GM18520 (cell line): Measurements from ENCODE around the gene ALG3.
A peak's percentile ranks its signal among the peaks of the same experiment; 100 is the strongest.

Experiments
- ATAC-seq: cut with Tn5 transposase; IDR thresholded peaks from one replicate; pipeline ENCODE4 v1.9.1; 2021; ENCODE audit not compliant: unreplicated experiment

The ALG3 gene

DNA sequence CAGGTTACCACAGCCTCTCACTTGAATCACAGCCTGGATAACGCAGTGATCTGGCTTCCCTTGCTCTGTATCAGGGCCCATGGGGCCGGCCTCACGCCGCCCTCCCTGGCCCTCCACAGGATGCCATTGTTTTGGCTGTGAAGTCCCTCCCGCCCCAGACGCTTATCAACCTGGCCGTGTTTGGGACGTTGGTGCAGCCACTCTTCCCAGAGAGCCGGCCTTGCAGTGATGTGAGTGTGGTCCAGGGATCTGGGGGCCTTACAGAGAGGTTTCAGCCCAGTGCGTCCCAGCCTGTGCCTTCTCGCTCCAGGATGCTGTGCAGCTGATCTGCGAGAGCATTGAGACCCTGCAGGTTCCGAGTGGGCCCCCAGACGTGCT is 12.7 kb downstream of the ALG3 start:
- no peak for ATAC-seq

DNA sequence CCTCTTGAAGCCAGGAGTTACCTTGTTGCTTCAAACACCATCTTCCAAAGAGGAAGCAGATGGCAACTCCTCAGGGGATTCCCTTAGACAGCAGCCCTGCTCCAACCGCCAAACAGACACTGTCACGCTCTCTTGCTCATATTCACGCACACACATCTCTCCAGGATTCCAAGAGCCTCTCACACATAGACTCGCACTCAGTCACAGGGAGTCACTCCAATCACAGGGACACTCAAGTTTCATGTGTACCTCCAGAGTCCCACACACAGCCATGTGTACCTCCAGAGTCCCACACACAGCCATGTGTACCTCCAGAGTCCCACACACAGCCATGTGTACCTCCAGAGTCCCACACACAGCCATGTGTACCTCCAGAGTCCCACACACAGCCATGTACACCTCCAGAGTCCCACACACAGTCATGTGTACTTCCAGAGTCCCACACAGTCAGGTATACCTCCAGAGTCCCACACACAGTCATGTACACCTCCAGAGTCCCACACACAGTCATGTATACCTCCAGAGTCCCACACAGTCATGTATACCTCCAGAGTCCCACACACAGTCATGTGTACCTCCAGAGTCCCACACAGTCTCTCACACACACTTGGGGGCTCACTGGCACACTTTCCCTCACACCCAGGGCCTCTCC is 13.3 kb downstream of the ALG3 start:
- ATAC-seq: no peak

DNA sequence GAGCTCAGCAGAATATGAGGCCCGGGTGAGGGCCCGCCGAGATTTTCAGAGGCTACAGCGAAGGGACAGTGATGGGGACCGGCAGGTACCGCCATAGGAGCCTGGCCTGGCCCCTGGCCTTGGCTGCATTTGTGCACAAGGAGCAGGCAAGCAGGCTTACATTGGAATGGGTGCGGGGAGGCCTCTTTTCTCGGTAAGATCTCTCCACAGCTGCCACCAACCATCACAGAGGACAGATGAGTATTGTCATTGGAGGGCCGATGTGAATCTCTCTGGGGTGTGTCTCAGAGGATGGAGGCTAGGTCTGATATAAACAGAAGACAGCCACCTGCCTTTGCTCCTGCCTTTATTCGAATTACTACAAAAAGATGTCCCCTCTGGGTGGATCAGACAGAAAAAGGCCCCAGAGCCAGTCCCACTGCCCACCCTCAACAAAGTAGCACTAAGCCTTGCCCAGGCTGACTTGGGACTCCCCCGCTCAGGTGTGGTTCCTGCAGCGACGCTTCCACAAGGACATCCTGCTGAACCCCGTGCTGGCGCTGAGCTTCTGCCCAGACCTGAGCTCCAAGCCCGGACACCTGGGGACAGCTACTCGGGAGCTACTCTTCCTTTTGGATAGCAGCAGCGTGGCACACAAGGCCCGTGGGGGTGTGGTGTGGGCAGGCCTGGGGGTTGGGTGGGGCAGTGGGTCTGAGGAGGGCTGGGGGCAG is 13.9 kb downstream of the ALG3 start:
- no peak for ATAC-seq

DNA sequence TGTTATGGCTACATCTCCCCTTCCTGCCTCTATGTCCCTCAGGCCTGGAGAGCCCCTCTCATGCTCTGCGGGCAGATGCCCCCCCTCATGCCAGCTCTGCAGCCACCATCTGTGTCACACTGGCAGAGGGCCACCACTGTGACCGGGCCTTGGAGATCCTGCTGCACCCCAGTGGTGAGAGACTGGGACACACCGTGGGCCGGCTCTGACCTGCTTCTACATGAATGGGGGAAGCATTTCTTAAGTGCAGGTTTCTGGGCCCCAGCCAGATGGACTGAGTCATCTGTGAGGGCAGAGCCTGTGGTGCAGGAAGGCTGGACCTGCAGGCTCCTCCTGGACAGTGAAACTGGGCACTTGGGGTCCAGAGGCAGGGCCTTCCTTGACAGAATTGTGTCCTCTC is 14.5 kb downstream of the ALG3 start:
- ATAC-seq: no peak

DNA sequence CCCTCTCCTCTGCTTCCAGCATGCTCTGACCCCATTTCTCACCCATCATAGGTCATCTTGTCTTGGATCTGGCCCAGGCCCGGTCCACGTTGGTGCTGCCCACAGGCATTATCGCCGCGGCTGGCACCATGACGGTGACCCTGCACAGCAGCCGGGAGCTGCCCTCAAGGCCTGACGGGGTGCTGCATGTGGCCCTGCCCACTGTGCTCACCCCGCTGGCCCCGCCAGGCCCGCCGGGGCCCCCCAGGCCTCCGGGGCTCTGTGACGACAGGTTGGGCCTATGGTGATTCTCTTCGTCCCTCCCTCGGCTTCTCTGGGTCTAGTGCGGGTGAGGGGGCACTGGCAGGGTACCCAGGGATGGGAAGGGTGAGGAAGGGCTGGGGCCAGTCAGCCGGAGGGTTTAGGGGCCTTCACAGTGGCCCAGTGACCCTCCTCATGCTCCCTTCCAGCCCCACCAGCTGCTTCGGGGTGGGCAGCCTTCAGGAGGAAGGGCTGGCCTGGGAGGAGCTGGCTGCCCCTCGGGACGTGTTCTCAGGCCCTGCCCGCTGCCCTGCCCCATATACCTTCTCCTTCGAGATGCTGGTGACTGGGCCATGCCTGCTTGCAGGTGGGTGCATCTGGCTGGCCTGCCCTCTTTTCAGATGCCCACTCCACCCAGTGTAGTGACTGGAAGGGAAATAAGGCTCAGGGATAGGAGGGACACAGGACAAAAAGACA is 15.5 kb downstream of the ALG3 start:
- no peak for ATAC-seq

DNA sequence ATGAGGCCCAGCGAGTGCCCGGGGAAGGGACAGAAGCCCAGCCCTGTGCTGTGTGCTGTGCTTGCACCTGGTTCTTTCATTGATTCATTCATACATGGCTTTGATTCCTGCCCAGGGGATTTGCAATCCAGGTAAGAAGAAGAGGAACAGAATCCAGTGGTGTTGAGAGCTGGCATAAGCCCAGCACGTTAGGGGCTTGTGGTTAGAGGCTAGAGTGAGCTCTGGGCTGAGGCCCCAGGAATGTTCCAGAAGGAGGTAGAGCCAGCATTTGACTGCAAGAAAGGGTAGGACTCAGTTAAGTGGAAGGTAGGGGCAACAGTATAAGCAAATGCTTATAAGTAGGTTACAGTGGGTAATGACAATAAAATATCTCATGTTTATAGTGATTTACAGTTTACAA is 17.1 kb downstream of the ALG3 start:
- ATAC-seq: no peak

DNA sequence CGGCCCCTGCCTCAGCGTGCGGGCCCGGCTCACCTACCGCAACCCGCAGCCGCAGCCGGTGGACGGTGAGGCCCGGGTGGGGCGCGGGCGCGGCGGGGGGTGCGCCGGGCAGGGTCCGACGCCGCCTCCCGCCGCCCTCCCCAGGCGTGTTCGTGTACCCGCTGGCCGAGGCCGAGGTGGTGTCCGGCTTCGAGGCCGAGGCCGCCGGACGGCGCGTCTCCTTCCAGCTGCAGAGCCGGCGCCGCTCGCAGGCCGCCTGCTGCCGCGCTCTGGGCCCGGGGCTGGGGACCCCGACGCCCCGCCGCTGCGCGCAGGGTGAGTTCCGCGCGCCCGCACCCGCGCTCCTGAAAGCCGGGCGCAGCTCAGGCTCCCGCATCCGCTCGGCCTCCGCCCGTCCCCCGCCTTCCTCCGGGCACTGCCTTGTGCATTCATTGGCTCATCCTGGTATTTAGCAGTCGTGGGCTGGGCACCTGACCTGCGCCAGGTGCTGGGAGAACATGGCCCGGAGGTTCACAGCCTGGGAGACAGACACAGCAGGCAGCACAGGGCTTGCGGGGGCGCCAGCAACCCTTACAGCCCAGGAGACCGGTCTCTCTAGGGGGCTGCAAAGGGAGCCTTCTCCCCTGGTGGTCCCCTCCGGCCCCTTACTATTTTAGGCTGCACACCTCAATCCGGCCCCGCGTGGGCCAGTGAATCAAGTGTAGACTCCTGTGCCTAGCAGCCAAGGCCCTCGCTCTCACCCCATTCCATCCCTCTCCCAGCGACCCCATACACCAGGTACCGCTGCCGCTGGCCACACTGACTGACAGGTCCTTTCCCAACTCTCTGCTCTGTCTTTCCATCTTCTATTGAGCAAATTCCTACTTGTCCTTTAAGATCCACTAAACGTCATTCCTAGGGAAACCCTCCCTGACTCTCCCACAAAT is 17.9 kb downstream of the ALG3 start:
- ATAC-seq: no peak

DNA sequence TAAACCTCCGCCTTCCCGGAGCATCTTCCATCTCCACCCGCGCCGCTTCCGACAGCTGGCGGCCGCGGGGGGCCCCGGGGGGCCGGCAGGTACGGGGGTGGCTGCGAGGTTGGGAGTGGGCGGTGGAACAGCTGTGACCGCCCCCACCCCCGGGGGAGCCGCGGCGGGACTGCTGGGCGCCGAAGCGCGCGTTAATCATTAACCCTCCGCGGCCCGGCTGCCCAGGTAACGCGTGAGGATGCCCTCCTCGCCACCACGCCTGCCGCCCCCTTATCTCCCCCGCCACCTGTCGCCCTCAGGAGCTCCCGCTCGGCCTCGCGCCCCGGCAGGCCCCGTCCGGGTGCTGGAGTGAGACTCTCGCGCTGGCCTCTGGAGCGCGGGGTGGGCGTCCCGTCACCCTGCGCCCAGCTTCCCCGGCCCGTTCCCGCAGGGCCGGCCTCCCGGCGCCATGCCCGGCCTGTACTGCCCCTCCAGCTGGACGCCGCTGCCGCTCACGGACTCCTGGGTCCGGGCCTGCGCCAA is 18.6 kb downstream of the ALG3 start:
- no peak for ATAC-seq

DNA sequence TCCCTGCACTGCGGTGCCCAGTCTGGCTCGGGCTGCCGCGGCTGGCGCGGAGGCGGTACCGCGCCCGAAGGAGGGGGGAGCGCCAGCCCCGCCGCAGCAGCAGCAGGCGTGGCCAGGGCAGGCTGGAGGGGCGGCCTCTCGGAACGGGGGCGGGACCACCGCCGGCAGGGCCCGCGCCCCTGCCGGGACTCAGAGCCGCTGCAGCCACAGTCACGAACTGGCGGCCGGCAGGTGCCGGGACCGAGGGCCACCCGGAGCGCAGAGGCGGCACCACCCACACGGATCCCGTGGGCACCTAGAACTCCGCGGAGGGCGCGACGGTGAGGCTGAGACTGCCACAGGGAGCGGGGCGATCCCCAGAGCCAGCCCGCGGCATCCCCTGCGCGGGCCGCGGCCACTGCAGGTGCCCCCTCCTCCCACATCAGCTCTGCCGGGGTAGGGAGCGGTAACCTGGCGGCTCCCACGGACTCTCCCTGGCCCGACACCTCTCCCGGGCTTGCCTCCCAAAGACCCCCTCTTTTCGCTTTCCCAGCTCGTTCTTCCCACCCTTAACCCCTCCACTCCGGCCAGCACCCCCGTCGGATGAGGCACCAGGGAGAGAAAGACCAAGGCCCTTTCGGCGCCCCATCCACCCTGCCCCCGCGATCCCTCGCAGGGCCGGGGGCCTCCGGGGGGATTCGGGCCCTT is 19.2 kb downstream of the ALG3 start, which contains the start of gene VWA5B2:
Gene VWA5B2 (plus strand): TSS at position 192 of the 687 bp plus-strand sequence. CDS start 944 bp downstream, outside the sequence.
- peak; percentile 51 for ATAC-seq

DNA sequence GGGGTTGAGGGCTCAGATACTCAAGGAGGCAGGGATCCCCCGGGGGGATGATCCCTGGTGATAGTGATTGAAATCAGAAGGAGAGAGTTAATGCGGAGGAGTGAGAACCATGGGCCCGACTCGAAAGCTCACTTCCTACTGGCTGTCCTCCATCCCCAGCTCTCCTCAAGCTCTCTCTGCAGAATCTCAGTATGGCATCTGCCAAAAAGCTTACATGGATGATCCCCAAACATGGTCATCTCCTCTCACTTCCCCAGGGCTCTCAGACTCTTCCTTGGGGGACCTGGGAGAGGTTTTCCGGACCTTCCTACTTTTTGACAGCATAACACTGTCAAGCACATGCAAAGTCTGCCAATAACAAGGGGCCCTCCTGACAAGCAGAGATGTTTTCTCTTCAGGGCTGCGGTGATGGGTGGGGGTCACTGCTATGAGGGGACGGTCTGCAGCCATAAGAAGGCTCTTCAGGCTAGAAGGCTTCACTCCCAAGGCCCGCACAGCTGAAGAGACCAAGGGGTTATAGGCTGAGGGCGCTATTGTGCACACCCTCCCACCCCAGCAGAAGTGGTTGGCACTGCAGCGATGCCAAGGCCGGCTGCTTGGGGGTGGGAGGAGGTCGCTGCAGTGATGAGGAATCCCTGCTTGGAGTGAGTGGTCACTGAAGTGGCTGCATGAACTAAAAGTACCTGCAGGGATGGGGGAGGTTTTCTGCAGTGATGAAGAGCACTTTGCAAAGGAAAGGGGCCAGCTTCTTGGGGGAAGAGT is 20.2 kb downstream of the ALG3 start:
- no peak for ATAC-seq

DNA sequence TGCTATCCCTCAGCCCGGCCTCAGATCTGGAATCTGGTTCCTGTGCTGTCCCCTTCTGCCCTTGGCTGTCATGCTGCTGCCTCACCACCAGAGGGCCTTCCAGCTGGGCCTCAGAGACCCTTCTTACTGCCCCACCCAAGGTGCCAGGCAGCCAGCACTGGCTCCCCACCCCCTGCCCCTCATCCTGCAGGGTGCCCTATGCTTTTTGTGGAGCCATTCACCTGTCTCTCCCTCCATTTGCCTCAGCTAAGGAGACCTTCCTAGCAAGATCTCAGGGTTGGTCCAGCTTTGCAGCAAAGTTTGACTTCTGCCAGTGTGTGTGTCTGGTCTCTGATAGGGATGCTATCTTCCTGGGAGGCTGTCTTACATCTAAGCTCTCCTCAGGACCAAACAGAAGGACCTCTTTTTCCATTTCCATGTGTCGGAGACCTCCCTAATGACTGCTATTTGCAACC is 21.3 kb downstream of the ALG3 start:
- ATAC-seq: no peak

DNA sequence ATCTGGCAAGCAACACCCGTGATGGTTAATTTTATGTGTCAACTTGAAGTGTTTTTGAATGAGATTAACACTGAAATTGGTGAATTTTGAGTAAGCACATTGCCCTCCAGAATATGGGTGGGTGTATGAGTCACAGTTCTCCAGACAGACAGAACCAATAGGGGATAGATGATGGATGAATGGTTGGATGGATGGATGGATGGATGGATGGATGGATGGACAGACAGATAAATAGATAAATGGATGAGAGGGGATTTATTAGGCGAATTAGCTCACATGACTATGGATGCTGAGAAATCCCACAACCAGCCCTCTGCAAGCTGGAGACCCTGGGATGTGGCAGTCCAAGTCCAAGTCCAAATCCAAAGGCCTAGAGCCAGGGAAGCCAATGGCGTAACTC is 24.8 kb downstream of the ALG3 start:
- ATAC-seq: no peak

DNA sequence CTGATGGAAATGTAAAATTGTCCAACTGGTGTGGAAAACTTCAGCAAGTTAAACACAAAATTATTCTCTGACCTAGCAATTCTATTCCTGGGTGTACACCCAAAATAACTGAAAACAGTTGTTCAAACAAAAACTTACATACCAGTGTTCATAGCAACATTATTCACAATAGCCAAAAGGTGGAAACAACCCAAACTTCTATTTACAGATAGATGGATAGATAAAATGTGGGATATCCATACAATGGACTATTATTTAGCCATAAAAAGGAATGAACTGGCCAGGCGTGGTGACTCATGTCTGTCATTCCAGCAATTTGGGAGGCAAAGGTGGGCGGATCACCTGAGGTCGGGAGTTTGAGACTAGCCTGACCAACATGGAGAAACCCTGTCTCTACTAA is 26.2 kb downstream of the ALG3 start:
- ATAC-seq: no peak

DNA sequence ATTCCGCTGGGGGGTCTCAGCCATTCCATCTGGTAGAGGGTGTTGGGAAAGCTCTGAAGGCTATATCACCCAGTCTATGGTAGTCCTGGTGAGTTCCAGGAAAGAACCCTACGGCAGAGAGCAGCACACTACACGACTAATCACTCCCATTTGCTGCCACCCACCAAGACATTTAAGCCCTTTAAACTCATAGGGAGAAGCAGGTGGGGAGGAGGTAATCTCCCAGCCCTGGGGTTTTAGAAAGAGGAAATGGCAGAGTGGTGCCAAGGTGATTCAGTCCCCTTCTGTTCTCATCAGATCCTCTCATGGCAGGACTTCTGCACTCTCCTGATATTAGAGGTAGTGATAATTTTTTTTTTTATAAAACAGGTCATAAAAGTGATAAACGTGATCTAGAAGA is 29.9 kb downstream of the ALG3 start:
- ATAC-seq: no peak

DNA sequence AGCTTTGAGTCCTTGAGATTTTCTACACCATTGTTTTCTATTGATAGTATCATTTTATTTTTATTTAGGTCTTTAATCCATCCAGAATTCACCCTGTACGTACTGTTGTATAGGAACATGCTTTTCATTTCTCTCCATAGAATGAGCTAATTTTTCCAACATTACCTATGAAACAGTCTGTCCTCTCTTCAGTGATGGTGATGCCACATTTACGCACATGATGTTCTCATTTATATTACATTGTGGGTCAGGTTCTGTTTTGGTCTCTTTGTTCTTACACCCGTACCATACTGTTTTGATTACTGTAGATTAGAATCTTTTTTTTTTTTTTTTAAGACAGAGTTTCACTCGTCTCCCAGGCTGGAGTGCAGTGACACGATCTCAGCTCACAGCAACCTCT is 37.0 kb downstream of the ALG3 start:
- no peak for ATAC-seq

DNA sequence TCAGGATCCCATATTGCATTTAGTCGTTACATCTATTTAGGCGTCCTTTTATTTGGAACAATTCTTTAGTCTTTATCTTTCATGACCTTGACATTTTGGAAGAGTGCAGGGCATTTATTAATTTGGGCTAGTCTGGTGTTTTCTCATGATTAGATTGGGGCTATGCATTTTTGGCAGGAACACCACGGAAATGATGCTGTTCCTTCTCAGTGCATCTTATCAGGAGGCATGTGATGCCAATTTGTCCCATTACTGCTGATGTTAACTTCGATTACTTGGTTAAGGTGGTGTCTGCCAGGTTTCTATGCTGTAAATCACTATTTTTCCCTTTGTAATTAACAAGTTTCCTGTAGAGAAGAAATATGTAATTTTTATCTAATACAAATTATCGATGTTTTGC is 37.5 kb downstream of the ALG3 start:
- no peak for ATAC-seq

DNA sequence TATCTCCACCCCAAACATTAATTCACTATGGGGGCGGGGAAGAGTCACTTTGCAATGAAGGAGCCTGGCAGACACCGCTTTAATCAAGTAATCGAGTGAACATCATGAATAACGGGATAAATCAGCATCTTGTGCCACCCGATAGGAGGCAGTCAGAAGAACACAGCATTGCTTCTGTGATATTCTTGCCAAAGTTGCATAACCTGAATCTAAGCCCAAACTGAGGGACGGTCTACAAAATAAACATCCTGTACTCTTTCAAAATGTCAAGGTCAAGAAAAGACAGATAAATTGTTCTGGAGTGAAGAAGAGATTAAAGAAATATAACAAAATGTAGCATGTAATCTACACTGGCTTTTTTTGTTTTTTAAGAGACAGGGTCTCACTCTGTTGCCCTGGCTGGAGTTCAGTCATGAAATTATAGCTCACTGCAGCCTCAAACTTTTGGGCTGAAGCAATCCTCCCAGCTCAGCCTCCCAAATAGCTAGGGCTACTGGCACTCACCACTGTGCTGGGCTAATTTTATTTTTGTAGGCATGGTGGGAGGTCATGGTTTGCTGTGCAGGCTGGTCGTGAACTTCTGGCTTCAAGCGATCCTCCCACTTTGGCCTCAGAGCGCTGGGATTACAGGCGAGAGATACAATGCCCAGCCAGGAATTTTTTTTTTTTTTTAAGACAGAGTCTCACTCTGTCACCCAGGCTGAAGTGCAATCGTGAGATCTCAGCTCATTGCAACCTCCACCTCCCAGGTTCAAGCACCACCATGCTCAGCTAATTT is 39.4 kb downstream of the ALG3 start:
- no peak for ATAC-seq

DNA sequence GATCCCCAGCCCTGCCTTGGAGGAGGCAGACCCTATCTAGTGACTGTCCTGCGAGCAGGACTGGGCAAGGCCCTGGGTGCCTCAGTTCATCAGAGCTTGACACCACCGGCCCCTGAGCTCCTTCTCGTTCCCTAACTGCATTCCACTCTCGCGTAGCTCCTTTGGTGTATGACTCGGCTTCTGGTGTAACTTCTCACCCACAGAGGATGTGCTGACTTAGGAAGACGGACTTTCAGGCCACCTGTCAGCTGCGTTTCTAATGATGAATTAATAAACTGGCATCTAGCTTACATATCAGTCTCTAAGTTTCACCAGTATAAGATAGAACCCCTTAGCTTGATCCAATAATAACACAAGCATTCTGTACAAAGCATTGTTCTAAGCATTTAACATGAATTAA is 45.2 kb downstream of the ALG3 start:
- ATAC-seq: no peak

DNA sequence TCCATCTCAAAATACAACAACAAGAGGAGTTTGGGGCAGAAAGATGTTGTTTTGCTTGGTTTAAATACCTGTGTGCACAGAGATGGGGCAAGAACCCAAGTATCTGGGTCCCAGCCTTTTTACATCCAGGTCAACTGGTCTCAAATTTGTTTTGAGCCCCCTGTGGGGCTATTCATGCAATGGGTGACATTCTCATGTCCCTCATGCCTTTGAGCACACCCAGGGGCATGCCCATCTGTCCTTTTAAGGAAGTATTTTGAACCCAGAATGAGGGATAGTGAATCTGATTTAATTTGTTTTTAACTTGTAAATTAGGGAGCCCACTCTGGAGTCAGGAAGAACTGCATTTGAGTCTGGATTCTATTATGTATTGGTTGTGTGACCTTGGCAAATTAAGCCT is 47.9 kb downstream of the ALG3 start:
- ATAC-seq: no peak
